ENCODE data around the gene DFFB. TPM values are rescaled to one million over a fixed set of nuclear protein-coding genes. Genes with fewer than 3 reads are reported as not detected.

The DFFB gene
- total RNA-seq, 3 donors from 2014 or later = 7.6 to 9.2 (median 8.4) TPM

DNA sequence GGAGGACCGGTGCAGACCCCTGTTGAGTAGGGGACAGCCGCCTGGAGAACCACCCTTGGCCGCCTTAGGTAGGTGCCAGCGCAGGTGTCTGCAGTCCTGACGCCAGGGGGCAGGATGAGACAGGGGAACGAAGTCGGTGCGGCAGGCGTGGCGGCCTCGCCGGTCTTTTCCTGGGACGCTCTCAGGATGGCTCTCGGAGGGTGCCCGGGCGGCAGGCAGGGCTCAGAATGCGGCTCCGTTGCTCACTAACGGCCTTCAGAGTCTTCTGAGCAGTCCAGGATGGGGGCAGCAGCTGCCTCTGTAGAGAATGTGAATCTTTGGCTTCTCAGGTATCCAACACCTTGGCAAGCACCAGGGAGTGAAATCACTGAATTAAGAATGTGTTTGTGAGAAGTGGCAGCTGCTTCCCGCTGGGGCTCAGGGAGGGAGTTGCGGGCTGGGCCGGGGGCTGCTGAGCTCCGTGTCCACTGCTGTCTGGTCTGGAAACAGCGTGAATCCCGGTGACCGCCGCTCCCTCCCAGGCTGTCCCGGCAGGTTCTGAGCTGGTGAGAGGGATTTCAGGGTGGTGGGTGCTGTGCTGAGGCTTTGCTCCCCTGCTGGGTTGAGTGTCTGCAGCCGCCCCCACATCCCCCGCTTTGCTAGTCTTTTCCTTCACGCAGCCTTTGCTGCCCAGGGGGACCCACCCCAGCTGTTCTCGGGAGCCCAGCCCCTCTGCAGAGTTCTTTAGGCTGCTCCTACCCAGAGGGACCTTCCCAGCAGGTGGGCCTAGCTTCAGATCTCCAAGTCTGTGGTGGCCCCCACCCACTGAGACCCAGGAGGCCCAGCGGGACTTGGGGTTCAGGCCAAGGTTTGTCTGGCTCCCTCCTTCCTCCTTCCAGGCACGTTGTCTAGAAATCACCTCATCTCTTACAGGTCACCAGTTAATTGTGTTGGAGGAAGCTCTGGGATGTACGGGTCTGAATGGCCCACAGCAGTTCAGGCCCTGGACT lies 53.9 kb downstream of the DFFB start:
- DNase-seq = peak; percentile 77 to 85 (median 81)
- peaks cover 6% of the 10 kb centered on the region for H3K4me1 ChIP-seq (ENCODE audit: low read depth)
- no peaks in the 10 kb centered on the region for H3K36me3 ChIP-seq (ENCODE audit: low read depth)
- TF ChIP-seq, protein P1, sequence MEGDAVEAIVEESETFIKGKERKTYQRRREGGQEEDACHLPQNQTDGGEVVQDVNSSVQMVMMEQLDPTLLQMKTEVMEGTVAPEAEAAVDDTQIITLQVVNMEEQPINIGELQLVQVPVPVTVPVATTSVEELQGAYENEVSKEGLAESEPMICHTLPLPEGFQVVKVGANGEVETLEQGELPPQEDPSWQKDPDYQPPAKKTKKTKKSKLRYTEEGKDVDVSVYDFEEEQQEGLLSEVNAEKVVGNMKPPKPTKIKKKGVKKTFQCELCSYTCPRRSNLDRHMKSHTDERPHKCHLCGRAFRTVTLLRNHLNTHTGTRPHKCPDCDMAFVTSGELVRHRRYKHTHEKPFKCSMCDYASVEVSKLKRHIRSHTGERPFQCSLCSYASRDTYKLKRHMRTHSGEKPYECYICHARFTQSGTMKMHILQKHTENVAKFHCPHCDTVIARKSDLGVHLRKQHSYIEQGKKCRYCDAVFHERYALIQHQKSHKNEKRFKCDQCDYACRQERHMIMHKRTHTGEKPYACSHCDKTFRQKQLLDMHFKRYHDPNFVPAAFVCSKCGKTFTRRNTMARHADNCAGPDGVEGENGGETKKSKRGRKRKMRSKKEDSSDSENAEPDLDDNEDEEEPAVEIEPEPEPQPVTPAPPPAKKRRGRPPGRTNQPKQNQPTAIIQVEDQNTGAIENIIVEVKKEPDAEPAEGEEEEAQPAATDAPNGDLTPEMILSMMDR (IDR thresholded peaks at IDR 0.05) = peak; percentile 57
- intact Hi-C loops (cut with DNase I, micrococcal nuclease) = loop anchor here in 1 of 2 donors (10.0 kb wide), 1 partner anchor 1834 kb away; no protein-coding TSS in a partner anchor
- peak; percentile 89 for ATAC-seq
- no peak overlapping the region for H3K4me3 ChIP-seq
- H3K9me3 ChIP-seq = no peaks in the 10 kb centered on the region

DNA sequence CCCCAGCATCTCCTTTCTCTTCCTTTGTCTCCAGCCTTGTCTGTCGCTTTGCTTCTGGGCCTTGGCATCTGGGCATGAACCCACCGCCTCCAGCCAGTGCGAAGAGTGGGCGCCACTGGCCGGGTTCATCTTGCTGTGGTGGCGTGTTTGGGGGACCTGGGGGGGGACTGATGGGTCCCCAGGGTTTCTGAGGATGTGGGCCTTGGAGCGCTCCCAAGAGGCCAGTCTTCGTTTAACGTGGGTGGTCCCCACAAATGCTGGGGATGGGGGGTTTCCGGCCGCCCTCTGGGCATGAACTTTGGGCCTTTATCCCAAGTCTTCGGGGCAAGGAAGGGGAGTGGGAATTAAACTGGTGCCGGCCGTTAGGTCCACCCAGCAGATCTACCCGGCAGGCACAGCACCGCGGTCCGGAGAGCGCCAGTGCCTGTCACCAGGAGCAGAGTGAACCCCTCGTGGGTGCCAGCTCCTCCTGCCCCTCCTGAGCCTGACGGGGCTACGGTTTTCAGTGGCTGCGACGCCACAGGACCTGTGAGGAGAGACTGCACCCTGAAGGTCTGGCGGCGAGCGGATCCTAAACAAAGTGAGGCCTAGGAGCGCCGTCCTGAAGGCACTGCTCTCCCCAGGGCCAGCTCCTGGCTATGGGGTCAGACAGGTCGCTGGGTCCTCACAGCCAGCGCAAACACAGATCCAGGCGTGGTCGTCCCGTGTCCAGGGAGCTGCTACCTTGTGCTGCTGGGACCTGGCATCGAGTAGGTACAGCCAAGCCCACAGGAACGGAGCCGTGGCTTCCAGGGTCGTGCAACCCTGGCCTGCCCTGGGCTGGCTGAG lies 54.9 kb downstream of the DFFB start:
- TF ChIP-seq, protein P1 (IDR thresholded peaks at IDR 0.05) = no peak
- intact Hi-C loops (cut with DNase I, micrococcal nuclease) = loop anchor here in 1 of 2 donors (10.0 kb wide), 1 partner anchor 1833 kb away; no protein-coding TSS in a partner anchor

DNA sequence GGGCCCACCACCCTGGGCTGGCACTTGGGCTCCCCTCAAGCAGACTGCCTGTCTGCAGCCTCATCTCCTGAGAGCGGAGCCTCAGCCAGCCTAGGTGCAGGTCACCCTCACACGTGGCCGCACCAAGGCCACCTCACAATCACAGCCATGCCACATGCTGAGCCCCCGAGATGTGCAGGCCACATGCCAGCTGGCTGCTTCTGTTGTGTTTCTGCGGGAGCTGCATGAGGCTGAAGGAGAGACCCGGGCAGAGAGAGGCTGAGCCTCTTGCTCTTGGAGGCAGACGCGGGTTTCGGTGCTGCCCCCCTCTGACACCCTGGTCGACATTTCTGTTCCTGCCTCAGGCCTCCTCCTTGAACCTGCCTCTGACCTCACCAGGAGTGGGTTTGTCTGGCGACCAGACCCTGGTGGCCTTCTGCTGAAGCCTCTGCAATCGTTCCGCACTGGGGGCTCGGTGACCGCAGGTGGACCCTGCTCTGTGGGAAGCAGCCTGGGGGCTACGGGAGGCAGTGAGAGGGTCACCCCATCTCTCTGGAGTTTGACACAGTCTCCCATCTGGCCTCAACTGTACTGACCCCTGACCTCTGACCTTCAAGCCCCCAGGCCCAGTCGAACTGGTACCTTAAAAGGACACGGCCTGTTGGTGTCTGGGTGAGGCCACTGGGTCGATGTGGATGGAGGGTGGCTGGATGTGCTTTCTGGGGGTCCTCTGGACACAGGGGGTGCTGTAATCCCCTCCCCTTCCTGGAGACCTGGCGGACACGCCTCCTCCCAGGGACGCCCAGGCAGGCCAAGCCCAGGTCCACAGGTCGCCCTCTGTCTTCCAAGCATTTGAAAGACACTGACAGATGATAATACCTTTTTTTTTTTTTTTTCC lies 55.8 kb downstream of the DFFB start:
- no peak for ATAC-seq
- Histone ChIP-seq H3K4me1 (ENCODE audit: low read depth) (peaks cover 6% of the 10 kb centered on the region), H3K9me3 (no peaks in the 10 kb centered on the region), H3K4me3 (no peak overlapping the region), H3K36me3 (ENCODE audit: low read depth) (no peaks in the 10 kb centered on the region)
- TF ChIP-seq, protein P1 (IDR thresholded peaks at IDR 0.05) = no peak
- intact Hi-C loops (cut with DNase I, micrococcal nuclease) = loop anchor here in 1 of 2 donors (10.0 kb wide), 1 partner anchor 1832 kb away; no protein-coding TSS in a partner anchor
- DNase-seq = no peak

More for the DNA sequence above, 54.9 kb downstream of the DFFB start:
- DNase-seq (no peak), ATAC-seq (no peak)
- H3K9me3 ChIP-seq = no peaks in the 10 kb centered on the region
- H3K36me3 ChIP-seq (ENCODE audit: low read depth) = no peaks in the 10 kb centered on the region
- H3K4me3 ChIP-seq = no peak overlapping the region
- peaks cover 6% of the 10 kb centered on the region for H3K4me1 ChIP-seq (ENCODE audit: low read depth)

DNA sequence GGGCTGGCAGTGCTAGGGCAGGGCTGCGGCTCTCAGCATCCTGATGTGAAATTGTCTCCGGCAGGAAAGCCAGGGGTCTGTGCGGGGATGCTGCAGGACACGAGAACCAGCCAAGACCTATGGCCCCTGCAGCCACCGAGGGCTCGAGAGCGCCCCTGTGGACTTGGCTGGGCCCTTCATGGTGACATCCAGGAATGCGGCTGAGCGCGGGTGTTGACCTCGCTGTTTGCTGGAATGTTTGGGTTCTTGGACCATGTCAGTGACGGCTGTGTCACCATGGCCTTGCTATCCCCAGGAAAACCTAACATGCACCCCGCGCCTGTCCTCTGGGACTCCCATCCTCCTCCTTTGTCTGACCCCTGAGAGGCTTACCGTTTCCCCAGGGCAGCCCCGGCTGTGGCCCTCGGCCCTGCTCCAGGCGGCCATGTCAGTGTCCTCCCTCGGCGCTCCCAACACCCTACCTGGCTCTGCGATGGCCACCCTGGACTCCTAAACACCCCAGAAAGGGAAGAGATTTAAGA lies 57.1 kb downstream of the DFFB start:
- ATAC-seq (no peak), DNase-seq (no peak)
- Histone ChIP-seq H3K36me3 (ENCODE audit: low read depth) (no peaks in the 10 kb centered on the region), H3K4me3 (no peak overlapping the region), H3K4me1 (ENCODE audit: low read depth) (peaks cover 6% of the 10 kb centered on the region), H3K9me3 (no peaks in the 10 kb centered on the region)
- intact Hi-C loops (cut with DNase I, micrococcal nuclease) = loop anchor here in 1 of 2 donors (10.0 kb wide), 1 partner anchor 1830 kb away; no protein-coding TSS in a partner anchor
- TF ChIP-seq, protein P1 (IDR thresholded peaks at IDR 0.05) = no peak
